Astrocyte (in vitro differentiated cells and primary cell): ENCODE results near the gene ZNF266. TPM values are rescaled to one million over a fixed set of nuclear protein-coding genes. Genes with fewer than 3 reads are reported as not detected.
A peak's percentile ranks its signal among the peaks of the same experiment; 100 is the strongest.

ENCODE experiments used
- DNase-seq: peaks from one replicate; pipeline ENCODE4 v3.0.0-alpha.2; 2010; ENCODE audit warnings: low read depth
- FAIRE-seq: peaks from 2 replicates; lab custom pipeline; 2011; peaks lifted over from hg19 to GRCh38; lab: Jason Lieb, UNC
- H2AFZ ChIP-seq: 2 replicates; pipeline ENCODE4 v1.6.0; 2012; ENCODE audit warnings: low read depth, low read length, inconsistent platforms
- H3K27ac ChIP-seq: 2 replicates; pipeline ENCODE4 v1.5.1; 2011; ENCODE audit warnings: low read depth, low read length, inconsistent platforms
- H3K27me3 ChIP-seq: 2 replicates; pipeline ENCODE4 v1.6.0; 2011; ENCODE audit warnings: low read length, inconsistent platforms; ENCODE audit not compliant: insufficient read depth
- H3K36me3 ChIP-seq: 2 replicates; pipeline ENCODE4 v1.5.1; 2011; ENCODE audit warnings: low read length, inconsistent platforms; ENCODE audit not compliant: insufficient read depth
- H3K4me1 ChIP-seq: 2 replicates; pipeline ENCODE4 v1.5.1; 2011; ENCODE audit warnings: low read length, inconsistent platforms; ENCODE audit not compliant: insufficient read depth
- H3K4me2 ChIP-seq: 2 replicates; pipeline ENCODE4 v1.6.0; 2012; ENCODE audit warnings: low read length, inconsistent platforms
- H3K4me3 ChIP-seq: 2 replicates; pipeline ENCODE4 v1.5.1; 2011; ENCODE audit warnings: low read depth, mild to moderate bottlenecking, low read length, inconsistent platforms; ENCODE audit not compliant: insufficient read depth
- H3K79me2 ChIP-seq: 2 replicates; pipeline ENCODE4 v1.6.0; 2012; ENCODE audit warnings: mild to moderate bottlenecking, low read length, inconsistent platforms; ENCODE audit not compliant: insufficient read depth
- H3K9ac ChIP-seq: 2 replicates; pipeline ENCODE4 v1.6.0; 2012; ENCODE audit warnings: mild to moderate bottlenecking, low read length, inconsistent platforms
- H3K9me3 ChIP-seq: 2 replicates; pipeline ENCODE4 v1.5.1; 2012; ENCODE audit warnings: low read depth, mild to moderate bottlenecking, low read length, inconsistent platforms; ENCODE audit not compliant: insufficient read depth
- H4K20me1 ChIP-seq: 2 replicates; pipeline ENCODE4 v1.6.0; 2012; ENCODE audit warnings: low read length, inconsistent platforms; ENCODE audit not compliant: insufficient read depth
- H3K27ac Mint-ChIP-seq: one replicate; pipeline ENCODE4 v1.8.0; 2021; ENCODE audit warnings: mild to moderate bottlenecking, mixed read lengths; ENCODE audit not compliant: unreplicated experiment
- H3K27me3 Mint-ChIP-seq: one replicate; pipeline ENCODE4 v1.8.0; 2021; ENCODE audit warnings: low read depth, mixed read lengths; ENCODE audit not compliant: unreplicated experiment
- H3K36me3 Mint-ChIP-seq: one replicate; pipeline ENCODE4 v1.8.0; 2021; ENCODE audit warnings: low read depth, mixed read lengths; ENCODE audit not compliant: unreplicated experiment
- H3K4me1 Mint-ChIP-seq: one replicate; pipeline ENCODE4 v1.8.0; 2021; ENCODE audit warnings: low read depth, mixed read lengths; ENCODE audit not compliant: unreplicated experiment
- H3K4me3 Mint-ChIP-seq: one replicate; pipeline ENCODE4 v1.8.0; 2021; ENCODE audit warnings: mild to moderate bottlenecking, moderate library complexity, mixed read lengths; ENCODE audit not compliant: unreplicated experiment
- H3K9me3 Mint-ChIP-seq: one replicate; pipeline ENCODE4 v1.8.0; 2021; ENCODE audit warnings: mild to moderate bottlenecking, mixed read lengths; ENCODE audit not compliant: unreplicated experiment
- EZH2 ChIP-seq: IDR thresholded peaks from 2 replicates; pipeline ENCODE4 v1.6.1; 2012; ENCODE audit warnings: mild to moderate bottlenecking, low read length, inconsistent platforms; ENCODE audit not compliant: insufficient read depth
- total RNA-seq: library from RNA; stranded (reverse); gene quantifications from 2 replicates; pipeline ENCODE4 v1.2.1, GENCODE V29; 2021
- TF ChIP-seq, protein P1 (sequence below): IDR thresholded peaks from 2 replicates; pipeline ENCODE4 v1.5.1; 2011; ENCODE audit warnings: low read depth, mild to moderate bottlenecking, inconsistent platforms, low read length, moderate library complexity; ENCODE audit not compliant: insufficient read depth

The ZNF266 gene
- total RNA-seq, 1 donor from 2014 or later, result 15.5 TPM

DNA sequence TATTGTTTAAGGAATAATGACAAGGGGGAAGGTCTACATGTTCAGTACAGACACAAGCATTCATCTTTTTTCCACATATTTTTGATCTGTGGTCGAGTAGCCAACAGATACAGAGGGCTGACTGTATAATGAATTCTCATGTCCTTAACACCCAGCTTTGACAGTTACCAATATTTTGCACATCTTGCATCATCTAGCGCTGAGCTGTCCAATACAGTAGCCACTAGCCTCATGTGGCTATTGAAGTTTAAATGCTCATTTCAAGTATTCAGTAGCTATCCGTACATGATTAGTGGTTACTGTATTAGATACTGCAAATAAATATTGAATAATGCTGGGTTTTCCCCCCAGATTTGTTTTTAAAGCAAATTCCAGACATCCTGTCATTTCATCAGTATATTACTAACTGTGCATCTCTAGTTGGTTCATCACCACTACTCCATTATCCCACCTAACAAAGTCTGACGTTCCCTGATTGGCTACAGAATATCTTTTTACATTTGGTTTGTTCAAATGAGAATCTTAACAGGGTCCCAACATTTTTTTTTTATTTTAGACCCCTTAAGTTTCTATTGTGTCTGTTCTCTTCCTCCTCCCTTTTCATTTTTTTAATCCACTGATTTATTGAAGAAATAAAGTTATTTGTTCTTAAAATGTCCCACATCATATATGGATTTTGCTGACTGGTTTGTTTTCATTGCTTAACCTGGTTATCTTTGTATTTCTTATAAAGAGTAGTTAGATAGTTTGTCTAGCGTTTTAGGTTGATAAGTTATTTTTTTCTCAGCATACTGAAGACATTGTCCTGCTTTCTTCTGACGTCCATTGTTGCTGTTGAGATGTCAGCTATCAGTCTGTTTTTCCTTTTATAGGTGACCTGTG, 64.4 kb downstream of the ZNF266 start:
- Mint-ChIP-seq H3K4me1 (no peaks in the 10 kb centered on the region), H3K27me3 (no peaks in the 10 kb centered on the region), H3K36me3 (peaks cover 3% of the 10 kb centered on the region), H3K4me3 (no peak overlapping the region), H3K9me3 (peaks cover 19% of the 10 kb centered on the region), H3K27ac (no peak overlapping the region)
- Histone ChIP-seq H3K27ac (no peak overlapping the region), H3K4me3 (no peak overlapping the region), H3K36me3 (no peaks in the 10 kb centered on the region), H3K9ac (no peak overlapping the region), H4K20me1 (no peaks in the 10 kb centered on the region), H2AFZ (no peak overlapping the region), H3K79me2 (no peaks in the 10 kb centered on the region), H3K4me2 (no peak overlapping the region), H3K4me1 (no peaks in the 10 kb centered on the region), H3K27me3 (no peaks in the 10 kb centered on the region), H3K9me3 (peaks cover 11% of the 10 kb centered on the region)
- FAIRE-seq (no peak), DNase-seq (no peak)
- TF ChIP-seq EZH2, result no peak
- TF ChIP-seq, protein P1, sequence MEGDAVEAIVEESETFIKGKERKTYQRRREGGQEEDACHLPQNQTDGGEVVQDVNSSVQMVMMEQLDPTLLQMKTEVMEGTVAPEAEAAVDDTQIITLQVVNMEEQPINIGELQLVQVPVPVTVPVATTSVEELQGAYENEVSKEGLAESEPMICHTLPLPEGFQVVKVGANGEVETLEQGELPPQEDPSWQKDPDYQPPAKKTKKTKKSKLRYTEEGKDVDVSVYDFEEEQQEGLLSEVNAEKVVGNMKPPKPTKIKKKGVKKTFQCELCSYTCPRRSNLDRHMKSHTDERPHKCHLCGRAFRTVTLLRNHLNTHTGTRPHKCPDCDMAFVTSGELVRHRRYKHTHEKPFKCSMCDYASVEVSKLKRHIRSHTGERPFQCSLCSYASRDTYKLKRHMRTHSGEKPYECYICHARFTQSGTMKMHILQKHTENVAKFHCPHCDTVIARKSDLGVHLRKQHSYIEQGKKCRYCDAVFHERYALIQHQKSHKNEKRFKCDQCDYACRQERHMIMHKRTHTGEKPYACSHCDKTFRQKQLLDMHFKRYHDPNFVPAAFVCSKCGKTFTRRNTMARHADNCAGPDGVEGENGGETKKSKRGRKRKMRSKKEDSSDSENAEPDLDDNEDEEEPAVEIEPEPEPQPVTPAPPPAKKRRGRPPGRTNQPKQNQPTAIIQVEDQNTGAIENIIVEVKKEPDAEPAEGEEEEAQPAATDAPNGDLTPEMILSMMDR, result no peak

DNA sequence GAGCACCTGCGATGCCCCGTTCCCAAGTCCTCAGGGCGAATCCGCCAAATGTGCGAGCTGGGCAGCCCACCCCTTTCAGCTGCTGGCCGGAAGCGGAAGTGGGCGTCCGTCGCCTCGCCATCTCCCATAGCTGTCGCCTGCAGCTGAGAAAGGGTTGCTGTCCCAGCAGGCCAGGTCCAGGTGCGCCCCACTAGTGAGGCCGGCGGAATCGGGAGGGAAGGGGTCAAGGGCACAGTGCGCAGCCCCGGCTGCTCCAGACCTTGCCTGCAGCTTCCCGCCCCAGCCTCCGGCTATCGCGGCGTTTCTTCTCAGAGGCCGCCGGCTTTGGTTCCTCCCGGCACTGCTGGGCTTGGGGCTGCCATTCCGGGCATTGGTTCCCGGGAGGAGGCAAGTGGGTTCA, 72.5 kb downstream of the ZNF266 start, which contains the start of gene ZNF177:
ZNF177 (plus strand) TSS at position 109 of the 400 bp plus-strand sequence. CDS start 15,299 bp downstream, outside the sequence.
- Histone ChIP-seq H3K4me2 (peak within 1 kb of the TSS; percentile 78), H2AFZ (peak within 1 kb of the TSS; percentile 71), H3K4me1 (no peaks in the 10 kb centered on the region), H3K79me2 (no peaks in the 10 kb centered on the region), H3K27ac (no peak within 1 kb of the TSS), H3K9ac (peak within 1 kb of the TSS; percentile 43), H3K36me3 (no peaks in the 10 kb centered on the region), H3K4me3 (peak within 1 kb of the TSS; percentile 52), H4K20me1 (no peaks in the 10 kb centered on the region), H3K27me3 (no peaks in the 10 kb centered on the region), H3K9me3 (peaks cover 12% of the 10 kb centered on the region)
- DNase-seq (peak; percentile 31), FAIRE-seq (no peak)
- Mint-ChIP-seq H3K9me3 (peaks cover 42% of the 10 kb centered on the region), H3K4me3 (no peak within 1 kb of the TSS), H3K4me1 (no peaks in the 10 kb centered on the region), H3K27ac (no peak within 1 kb of the TSS), H3K36me3 (peaks cover 12% of the 10 kb centered on the region), H3K27me3 (no peaks in the 10 kb centered on the region)
- no peak for TF ChIP-seq EZH2
- TF ChIP-seq, protein P1, result no peak

Other genes with a start within 250 kb of the ZNF266 start
- not detected in 2 replicates for gene OR7D4, start 216.0 kb downstream of the ZNF266 start, total RNA-seq
- gene OR7E24, start 184.6 kb downstream of the ZNF266 start, total RNA-seq, result not detected in 2 replicates
- 2.8 and 3.0 TPM in 2 replicates for gene ZNF699, start 125.7 kb downstream of the ZNF266 start, total RNA-seq
- 4.7 and 5.5 TPM in 2 replicates for gene ZNF559, start 111.4 kb downstream of the ZNF266 start, total RNA-seq
- 1.2 and 1.7 TPM in 2 replicates for gene ZNF177, start 72.6 kb downstream of the ZNF266 start, total RNA-seq
- not detected in 2 replicates for gene ZNF560, start 63.0 kb upstream of the ZNF266 start, total RNA-seq
- gene ZNF426, start 103.1 kb upstream of the ZNF266 start, total RNA-seq, result 31.8 and 34.8 TPM in 2 replicates
- 60.0 and 72.6 TPM in 2 replicates for gene ZNF121, start 148.9 kb upstream of the ZNF266 start, total RNA-seq
- gene ZNF561, start 185.7 kb upstream of the ZNF266 start, total RNA-seq, result 110 and 133 TPM in 2 replicates
- 21.7 and 26.2 TPM in 2 replicates for gene ZNF562, start 239.5 kb upstream of the ZNF266 start, total RNA-seq